Hindlimb muscle (tissue), 1 donor: Measurements from ENCODE around the gene LGALS3BP. TPM values are rescaled to one million over a fixed set of nuclear protein-coding genes. Genes with fewer than 3 reads are reported as not detected.

Experiments used
- DNase-seq: peaks from one replicate; pipeline ENCODE4 v3.0.0-alpha.2; 2013
- polyA plus RNA-seq: library from polyadenylated mRNA; unstranded; fragments of 120-200 nt; gene quantifications from one replicate; pipeline ENCODE4 v1.2.1, GENCODE V29; 2013; ENCODE audit not compliant: insufficient read length

LGALS3BP gene
- polyA plus RNA-seq, 1 donor, result 67.9 TPM

DNA sequence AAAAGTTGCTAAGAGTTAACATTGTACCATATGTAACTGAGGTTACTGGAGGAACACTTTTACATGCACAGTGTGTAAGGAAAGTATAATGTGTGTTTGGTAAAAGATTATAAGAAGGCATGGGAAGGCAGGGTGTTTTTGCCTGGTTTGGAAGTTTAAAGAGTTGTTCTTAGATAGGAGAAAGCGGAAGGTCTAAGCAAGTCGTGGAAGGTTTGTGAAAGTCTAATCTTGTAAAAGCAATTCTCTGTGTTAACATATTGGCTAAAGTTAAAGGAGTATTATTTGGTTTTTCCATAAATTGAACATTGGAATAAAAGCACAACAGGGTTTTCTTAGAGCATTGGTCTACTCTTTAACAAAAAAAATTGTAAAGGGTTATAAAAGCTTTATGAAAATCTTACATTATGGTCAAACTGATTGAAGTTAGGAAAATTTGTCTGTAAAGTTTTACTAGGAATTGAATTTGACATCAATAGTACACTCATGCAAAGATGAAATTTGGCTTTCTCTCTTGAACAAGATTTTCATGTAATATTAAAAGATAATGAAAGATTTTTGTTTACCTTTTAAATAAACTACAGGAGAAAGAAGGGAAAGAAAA lies 34.5 kb upstream of the LGALS3BP start:
- no peak for DNase-seq

- DNase-seq, result no peak
Observed at GRCh38 chr17:79012563-79013134, 32.9 kb upstream of the LGALS3BP start.

- no peak for DNase-seq
Observed at GRCh38 chr17:79011451-79012147, 31.9 kb upstream of the LGALS3BP start.

- no peak for DNase-seq
Observed at GRCh38 chr17:79010304-79010646, 30.6 kb upstream of the LGALS3BP start.

DNA sequence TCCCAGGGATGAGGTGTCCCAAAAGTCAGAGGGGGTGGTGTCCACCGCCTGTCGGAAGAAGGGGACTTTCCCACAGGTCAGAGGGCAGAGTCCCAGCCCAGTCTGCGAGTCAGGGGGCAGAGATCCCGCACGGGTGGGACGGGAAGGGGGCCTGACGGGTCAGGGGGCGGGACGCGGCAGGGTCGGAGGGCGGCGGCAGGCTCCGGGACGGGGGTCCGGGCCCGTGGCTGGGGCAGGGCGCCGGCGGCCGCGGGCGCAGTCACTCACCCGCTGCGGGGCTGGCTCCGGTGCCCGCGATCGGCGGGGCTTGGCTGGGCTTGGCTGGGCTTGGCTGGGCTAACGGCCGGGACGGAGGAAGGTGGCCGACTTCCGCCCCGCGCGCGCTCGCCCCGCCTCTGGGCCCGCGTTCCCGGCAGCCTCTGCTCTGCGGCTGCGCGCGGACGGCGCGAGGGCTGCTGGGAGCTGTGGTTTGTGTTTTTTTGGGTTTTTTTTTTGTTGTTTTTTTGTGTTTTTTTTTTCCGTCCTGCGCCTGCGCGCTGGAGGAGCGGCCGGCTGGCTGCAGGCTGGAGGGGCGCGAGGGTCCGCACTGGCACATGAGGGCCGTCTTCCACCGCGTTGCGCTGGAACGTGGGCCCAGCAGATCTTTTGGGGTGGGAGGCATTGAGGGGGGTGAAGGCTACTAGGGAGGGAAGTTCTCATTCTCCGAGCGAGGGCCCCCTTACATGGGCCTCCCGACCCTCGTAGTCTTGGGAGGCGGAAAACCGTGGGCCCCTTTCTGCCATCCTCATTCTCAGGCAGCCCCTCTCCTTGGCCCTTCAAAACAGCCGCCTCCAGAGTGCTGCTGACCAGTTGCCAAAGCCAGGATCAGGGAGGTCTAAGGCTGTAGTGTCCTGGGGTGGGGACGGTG lies 29.9 kb upstream of the LGALS3BP start, which contains the start of gene CANT1:
TSS of gene CANT1 (minus strand) at position 368 of the 907 bp plus-strand sequence. CDS start 12,142 bp downstream, outside the sequence.
- DNase-seq, result peak; percentile 93

GRCh38 chr17:79008666-79009387 lies 29.1 kb upstream of the LGALS3BP start:
- DNase-seq, result no peak

- DNase-seq, result no peak
Observed at GRCh38 chr17:79007504-79008381, 28.0 kb upstream of the LGALS3BP start.

DNA sequence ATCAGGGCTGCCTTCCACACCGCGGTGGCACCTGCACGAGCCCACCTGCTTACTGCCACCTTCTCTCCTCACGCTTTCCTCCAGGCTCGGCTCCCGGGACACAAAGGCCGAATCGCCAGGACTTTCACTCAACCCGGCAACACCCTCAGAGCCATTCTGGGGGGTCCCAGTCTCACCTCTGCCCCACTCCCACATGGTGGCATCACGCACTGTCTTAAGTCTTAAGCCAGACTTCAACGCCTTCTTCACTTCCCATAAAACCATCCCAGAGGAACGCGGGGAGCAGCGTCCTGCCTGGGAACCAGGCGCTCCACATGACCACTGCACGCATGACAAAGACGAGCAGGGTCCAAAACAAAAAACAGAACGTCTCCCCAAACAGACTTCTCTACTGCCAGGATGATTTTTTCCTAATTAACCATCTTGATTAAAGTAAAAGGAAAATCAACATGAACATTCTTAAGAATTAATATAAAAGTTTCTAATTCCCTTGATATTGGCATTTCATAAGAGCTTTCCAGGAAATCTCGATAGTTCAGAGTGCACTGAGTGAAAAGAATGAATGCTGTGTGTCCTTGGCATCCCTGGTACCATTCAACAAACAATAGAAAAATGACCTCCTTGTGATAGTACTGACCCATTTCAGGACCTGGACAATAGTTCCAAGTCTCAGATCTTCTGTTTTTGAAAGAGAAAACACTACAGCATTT lies 27.2 kb upstream of the LGALS3BP start:
- no peak for DNase-seq

GRCh38 chr17:79006046-79006445 lies 26.3 kb upstream of the LGALS3BP start:
- no peak for DNase-seq

DNA sequence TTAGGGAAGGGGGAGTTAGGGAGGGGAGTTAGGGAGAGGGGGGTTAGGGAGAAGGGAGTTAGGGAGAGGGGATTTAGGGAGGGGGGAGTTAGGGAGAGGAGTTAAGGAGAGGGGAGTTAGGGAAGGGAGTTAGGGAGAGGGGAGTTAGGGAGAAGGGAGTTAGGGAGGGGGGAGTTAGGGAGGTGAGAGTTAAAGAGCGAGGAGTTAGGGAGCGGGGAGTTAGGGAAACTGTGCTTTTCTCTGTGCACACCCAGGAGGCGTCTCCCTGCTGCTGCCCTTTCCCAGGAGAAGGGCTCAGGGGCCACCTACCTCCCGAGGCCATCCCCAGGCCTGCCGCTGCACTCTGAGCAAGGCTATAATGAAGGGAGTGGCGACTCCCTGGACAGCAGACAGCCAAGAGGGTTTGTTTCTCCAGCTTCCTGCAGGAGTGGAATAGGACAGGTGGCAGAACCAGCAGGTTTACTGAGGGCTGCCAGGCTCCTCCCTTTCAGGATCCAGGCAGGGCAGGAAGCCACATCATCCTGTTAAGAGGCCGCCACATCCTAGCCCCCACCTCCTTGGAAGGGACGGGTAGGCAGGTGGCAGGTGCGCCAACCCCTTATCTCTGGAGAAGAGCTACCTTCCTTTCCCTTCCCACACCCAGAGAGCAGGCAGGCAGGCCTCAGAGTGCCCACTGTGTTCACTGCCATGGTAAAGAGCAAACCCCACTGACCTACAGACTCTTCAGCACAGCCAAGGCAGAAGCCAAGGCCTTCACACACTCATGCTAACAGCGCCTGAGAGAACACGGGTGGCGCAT lies 25.5 kb upstream of the LGALS3BP start:
- no peak for DNase-seq

GRCh38 chr17:79003661-79004411 lies 24.1 kb upstream of the LGALS3BP start:
- no peak for DNase-seq

DNA sequence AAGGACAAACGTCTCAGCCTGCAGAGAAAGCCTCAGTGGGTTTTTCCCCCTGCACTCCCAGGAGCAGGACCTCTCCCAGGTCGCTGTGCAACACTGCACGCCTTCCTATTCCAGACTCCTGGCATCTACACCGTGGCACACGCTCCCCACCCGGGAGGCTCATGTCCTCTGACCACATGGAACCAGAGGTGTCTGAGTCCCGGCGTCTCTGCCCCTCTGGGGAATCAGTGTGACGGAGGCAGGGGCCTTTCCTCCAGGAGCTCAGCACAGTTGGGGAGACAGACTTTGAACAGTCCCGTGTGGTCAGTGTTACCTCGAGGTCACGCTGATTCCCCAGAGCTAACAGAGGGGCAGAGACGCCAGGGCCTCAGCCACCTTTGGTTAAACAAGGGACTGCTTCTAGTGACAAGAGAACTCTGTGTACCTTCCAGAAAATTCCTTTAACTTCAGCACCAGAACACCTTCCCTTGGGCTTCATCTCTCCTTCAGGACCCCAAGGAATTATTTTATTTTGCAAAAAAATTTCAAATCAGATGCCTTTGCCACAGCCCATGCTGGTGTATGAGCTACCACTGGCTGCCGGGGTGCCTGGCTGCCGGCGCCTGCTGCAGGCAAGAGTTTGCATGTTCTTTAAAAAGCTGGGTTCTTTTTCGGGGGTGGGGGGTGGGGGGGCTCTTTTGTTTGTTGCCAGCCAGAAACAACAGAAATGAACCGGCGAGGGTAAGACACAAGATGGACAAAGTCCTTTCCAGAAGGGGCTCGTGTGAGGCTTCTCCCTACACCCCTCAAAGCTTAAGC lies 23.3 kb upstream of the LGALS3BP start:
- no peak for DNase-seq

GRCh38 chr17:79002291-79002690 lies 22.6 kb upstream of the LGALS3BP start:
- no peak for DNase-seq

- DNase-seq, result no peak
Observed at GRCh38 chr17:79001190-79002020, 21.7 kb upstream of the LGALS3BP start.

- DNase-seq, result no peak
Observed at GRCh38 chr17:79000396-79001189, 20.9 kb upstream of the LGALS3BP start.

DNA sequence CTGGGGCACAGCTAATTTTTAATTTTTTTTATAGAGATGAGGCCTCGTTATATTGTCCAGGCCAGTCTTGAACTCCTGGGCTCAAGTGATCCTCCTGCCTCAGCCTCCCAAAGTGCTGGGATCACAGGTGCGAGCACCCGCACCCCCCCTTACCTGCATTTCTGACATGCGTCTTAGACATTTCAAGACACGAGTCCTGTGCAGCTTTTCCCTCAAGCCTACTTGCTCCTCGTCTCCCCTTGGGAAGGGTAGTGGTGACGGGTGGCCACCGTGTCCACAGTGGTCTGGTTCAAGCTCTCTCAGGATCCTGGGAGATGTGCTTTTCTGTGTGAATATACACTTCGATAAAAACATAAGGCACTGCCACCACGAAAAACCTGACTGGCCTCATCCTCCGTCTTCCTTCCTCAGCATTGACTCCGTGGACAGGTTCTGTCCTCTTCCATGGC lies 20.2 kb upstream of the LGALS3BP start:
- DNase-seq, result no peak
